GM04503 (cell line): ENCODE data around the gene USP36.
"Not testable (repeated sequence)": the region's sequence is repeated elsewhere in the genome, so short reads cannot be mapped to it uniquely, and the experiment has no call there.

Source experiments
- DNase-seq: peaks from one replicate; pipeline ENCODE4 v3.0.0-alpha.2; 2012; ENCODE audit warnings: low read depth

The USP36 gene

GRCh38 chr17:78790552-78790951, 50.1 kb downstream of the USP36 start:
- DNase-seq, result no peak

- peak; percentile 43 for DNase-seq
These were observed 50.9 kb downstream of the USP36 start for GRCh38 chr17:78789663-78790181.

- DNase-seq, result no peak
These were observed 51.4 kb downstream of the USP36 start for GRCh38 chr17:78789149-78789662.

GRCh38 chr17:78788451-78788850, 52.2 kb downstream of the USP36 start:
- DNase-seq, result no peak

- no peak for DNase-seq
These were observed 53.2 kb downstream of the USP36 start for GRCh38 chr17:78787444-78787843.

- DNase-seq, result no peak
These were observed 55.0 kb downstream of the USP36 start for GRCh38 chr17:78785663-78786057.

- DNase-seq, result no peak
These were observed 55.5 kb downstream of the USP36 start for GRCh38 chr17:78785011-78785662.

- no peak for DNase-seq
These were observed 56.3 kb downstream of the USP36 start for GRCh38 chr17:78784352-78784751.

GRCh38 chr17:78783711-78784324, 56.8 kb downstream of the USP36 start:
- no peak for DNase-seq

GRCh38 chr17:78781893-78782304, 58.7 kb downstream of the USP36 start, which contains the start of gene CYTH1:
CYTH1 (minus strand) TSS chr17:78782273; CDS start chr17:78782223, 50 bp downstream.
- no peak for DNase-seq

- DNase-seq, result no peak
These were observed 59.3 kb downstream of the USP36 start for GRCh38 chr17:78781104-78781892.

GRCh38 chr17:78780335-78780734, 60.3 kb downstream of the USP36 start:
- no peak for DNase-seq

- no peak for DNase-seq
These were observed 60.8 kb downstream of the USP36 start for GRCh38 chr17:78779850-78780249.

- DNase-seq, result not testable (repeated sequence)
These were observed 61.3 kb downstream of the USP36 start for GRCh38 chr17:78779286-78779651.

GRCh38 chr17:78777881-78778280, 62.7 kb downstream of the USP36 start:
- DNase-seq, result no peak

GRCh38 chr17:78774956-78775571, 65.5 kb downstream of the USP36 start:
- no peak for DNase-seq

- no peak for DNase-seq
These were observed 66.2 kb downstream of the USP36 start for GRCh38 chr17:78774453-78774852.

- no peak for DNase-seq
These were observed 68.7 kb downstream of the USP36 start for GRCh38 chr17:78771758-78772382.

- no peak for DNase-seq
These were observed 71.3 kb downstream of the USP36 start for GRCh38 chr17:78769196-78769773.

GRCh38 chr17:78767806-78768205, 72.8 kb downstream of the USP36 start:
- DNase-seq, result no peak

- DNase-seq, result no peak
These were observed 73.8 kb downstream of the USP36 start for GRCh38 chr17:78766743-78767294.
